Erythroblast (primary cell): ENCODE data around the gene PYM1.

Experiments used
- GATA1 ChIP-seq: IDR thresholded peaks from 2 replicates; pipeline ENCODE4 v1.6.1; 2011; ENCODE audit warnings: low read depth, mild to moderate bottlenecking, control low read depth, low read length, moderate library complexity
- POLR2A ChIP-seq: IDR thresholded peaks from 2 replicates; pipeline ENCODE4 v1.6.1; 2011; ENCODE audit warnings: mild to moderate bottlenecking, low read length

DNA sequence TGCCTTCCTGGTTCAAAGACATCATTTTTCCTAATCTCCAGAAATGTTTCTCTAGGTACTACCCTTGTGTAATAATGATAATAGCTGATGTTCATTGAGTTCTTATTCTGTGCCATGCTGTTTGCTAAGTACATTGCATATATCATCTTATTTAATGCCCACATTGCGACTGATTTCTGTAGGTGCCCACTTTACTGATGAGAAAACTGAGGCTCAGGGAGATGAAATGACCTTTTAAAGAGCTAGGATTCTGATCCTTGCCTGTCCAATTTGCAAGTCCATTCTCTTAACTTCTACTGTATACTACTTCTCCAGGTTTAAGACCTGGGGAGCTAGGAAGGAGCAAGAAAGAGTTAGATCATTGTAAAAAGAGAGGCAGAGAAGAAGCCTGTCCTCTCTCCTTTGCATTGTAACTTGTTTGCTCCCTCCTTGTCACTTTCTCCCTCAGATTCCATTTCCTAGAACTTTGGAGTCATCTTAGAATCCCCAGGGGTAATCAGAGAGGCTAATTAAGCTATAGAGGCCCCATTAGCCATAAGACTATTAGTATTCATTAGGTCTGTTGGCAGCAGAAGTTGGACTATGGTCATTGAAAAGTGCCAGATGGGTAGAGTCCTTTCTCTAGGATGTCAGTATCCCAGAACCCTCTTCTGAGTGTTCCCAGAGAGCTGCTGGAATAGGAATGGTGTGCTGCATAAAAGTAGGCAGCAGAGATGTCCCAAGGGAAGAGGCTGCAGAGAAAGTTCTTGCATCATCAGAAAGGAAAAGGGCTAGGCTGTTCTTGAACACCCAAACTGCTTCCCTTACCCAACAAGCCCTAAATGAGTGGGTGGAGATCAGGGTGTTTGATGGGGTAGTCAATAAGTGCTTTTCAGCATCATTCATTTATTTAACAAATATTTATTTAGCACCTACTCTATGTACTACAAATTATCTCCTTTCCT, 6.4 kb upstream of the PYM1 start:
- no peak for TF ChIP-seq POLR2A
- TF ChIP-seq GATA1, result no peak
